Right lobe of liver (tissue), 4 donors: ENCODE measurements around the gene CHTF8.

Experiments
- POLR2A ChIP-seq: fragments of 450-650 bp; IDR thresholded peaks from one replicate; pipeline ENCODE4 v1.6.1; 2017; ENCODE audit warnings: antibody characterized with exemption, mild to moderate bottlenecking
- TF ChIP-seq, protein P1 (sequence below), 4 donors: fragments of 200-600 bp in 3 of 4; fragments of 450-650 bp in 1 of 4; IDR thresholded peaks; one replicate each; pipeline versions ENCODE4 v1.5.1 to v1.8.0; 2016 to 2022; ENCODE audit warnings: antibody characterized with exemption in 4 of 4, mild to moderate bottlenecking in 2 of 4
- donor health status: DM: no; HTN: no; CAD: no.
- donor health status: DM: no; HTN: no; CAD: no.
- donor health status: DM: no; HTN: yes; CAD: no.

DNA sequence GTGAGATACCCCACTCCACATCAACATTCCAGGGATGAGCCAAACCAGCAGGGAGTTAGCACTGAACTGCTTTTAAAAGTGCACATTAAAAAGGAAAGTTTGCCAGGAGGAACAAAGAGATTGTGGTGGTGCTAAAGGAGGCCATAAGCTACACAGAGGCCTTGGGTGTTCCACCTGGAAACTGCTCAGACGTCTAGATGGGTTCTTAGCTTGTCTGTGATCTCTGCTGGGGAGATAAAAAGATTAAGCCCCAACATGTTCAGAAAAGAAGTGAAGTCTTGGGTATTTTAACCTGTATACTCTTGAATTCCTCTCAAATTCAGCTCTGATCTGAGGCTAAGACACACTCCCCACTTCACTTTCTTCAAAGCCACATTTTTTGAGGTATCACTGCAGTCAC is 16.6 kb downstream of the CHTF8 start:
- TF ChIP-seq, protein P1, sequence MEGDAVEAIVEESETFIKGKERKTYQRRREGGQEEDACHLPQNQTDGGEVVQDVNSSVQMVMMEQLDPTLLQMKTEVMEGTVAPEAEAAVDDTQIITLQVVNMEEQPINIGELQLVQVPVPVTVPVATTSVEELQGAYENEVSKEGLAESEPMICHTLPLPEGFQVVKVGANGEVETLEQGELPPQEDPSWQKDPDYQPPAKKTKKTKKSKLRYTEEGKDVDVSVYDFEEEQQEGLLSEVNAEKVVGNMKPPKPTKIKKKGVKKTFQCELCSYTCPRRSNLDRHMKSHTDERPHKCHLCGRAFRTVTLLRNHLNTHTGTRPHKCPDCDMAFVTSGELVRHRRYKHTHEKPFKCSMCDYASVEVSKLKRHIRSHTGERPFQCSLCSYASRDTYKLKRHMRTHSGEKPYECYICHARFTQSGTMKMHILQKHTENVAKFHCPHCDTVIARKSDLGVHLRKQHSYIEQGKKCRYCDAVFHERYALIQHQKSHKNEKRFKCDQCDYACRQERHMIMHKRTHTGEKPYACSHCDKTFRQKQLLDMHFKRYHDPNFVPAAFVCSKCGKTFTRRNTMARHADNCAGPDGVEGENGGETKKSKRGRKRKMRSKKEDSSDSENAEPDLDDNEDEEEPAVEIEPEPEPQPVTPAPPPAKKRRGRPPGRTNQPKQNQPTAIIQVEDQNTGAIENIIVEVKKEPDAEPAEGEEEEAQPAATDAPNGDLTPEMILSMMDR (IDR thresholded peaks at IDR 0.05) = no peak
- TF ChIP-seq POLR2A = no peak
